PFSK-1 (cell line): ENCODE data around the gene DNAJC17.

Experiments used
- FOXP2 ChIP-seq: optimal IDR thresholded peaks from 2 replicates; pipeline ENCODE3; 2011; ENCODE audit warnings: borderline replicate concordance, control low read depth, inconsistent platforms; ENCODE audit not compliant: insufficient read depth; ENCODE audit errors: extremely low read length, extremely low read depth
- POLR2AphosphoS5 ChIP-seq: IDR thresholded peaks from 2 replicates; pipeline ENCODE4 v1.6.1; 2012; ENCODE audit warnings: low read depth, mild to moderate bottlenecking, control low read depth, low read length, moderate library complexity
- REST ChIP-seq, 2 experiments: IDR thresholded peaks; 2 replicates each; pipeline versions ENCODE4 v1.6.1 to v1.8.0; 2011 to 2012; ENCODE audit warnings: low read depth in 2 of 2, low read length in 2 of 2, control low read depth in 1 of 2, inconsistent platforms in 1 of 2, mild to moderate bottlenecking in 1 of 2, moderate library complexity in 1 of 2; ENCODE audit not compliant: insufficient read depth in 1 of 2
- SIN3A ChIP-seq: IDR thresholded peaks from 2 replicates; pipeline ENCODE4 v1.6.1; 2012; ENCODE audit warnings: mild to moderate bottlenecking, low read length, moderate library complexity, borderline replicate concordance; ENCODE audit not compliant: insufficient read depth
- TAF1 ChIP-seq: IDR thresholded peaks from 2 replicates; pipeline ENCODE4 v1.6.1; 2012; ENCODE audit warnings: low read length, control low read depth, borderline replicate concordance; ENCODE audit not compliant: insufficient read depth

- TF ChIP-seq POLR2AphosphoS5, result no peak
- TF ChIP-seq SIN3A, result no peak
- TF ChIP-seq REST (IDR thresholded peaks at IDR 0.05; ENCODE audit: insufficient read depth in 1 of 2, low read depth in 2 of 2, low read length in 2 of 2), result no peak
- TF ChIP-seq TAF1, result no peak
- TF ChIP-seq FOXP2, result no peak
Observed at GRCh38 chr15:40832903-40833302, 25.6 kb upstream of the DNAJC17 start.
